HCT116 (cell line): ENCODE data around the gene CRIP1. TPM values are rescaled to one million over a fixed set of nuclear protein-coding genes. Genes with fewer than 3 reads are reported as not detected.

Experiments
- ATAC-seq: fragments of 200-7000 bp; cut with Tn5 transposase; 2 replicates; pipeline ENCODE4 v1.9.1; 2020; ENCODE audit warnings: mild to moderate bottlenecking, moderate library complexity
- BruUV-seq: library from RNA; stranded (reverse); fragments of 400-500 nt; replicated peaks from 2 replicates; lab custom pipeline; 2021; lab: Mats Ljungman, UMichigan
- CTCF ChIA-PET: fragments of 300-600 bp; sonication (Branson Sonifier 250); formaldehyde crosslinking; loops from one replicate; lab custom pipeline; 2021; ENCODE audit warnings: antibody characterized with exemption; lab: Charles Lee
- POLR2A ChIA-PET: fragments of 300-600, 350-600 bp; sonication (Branson Sonifier 250); formaldehyde crosslinking; loops from one replicate; lab custom pipeline; 2021; ENCODE audit warnings: antibody characterized with exemption; lab: Charles Lee
- RAD21 ChIA-PET, 2 experiments: fragments of 300-600 bp; sonication (Branson Sonifier 250); formaldehyde crosslinking; loops; one replicate each; lab custom pipeline; 2023; ENCODE audit warnings: low total read pairs in 2 of 2; ENCODE audit not compliant: uncharacterized antibody in 2 of 2, unreplicated experiment in 2 of 2, low non-redundant PET in 1 of 2; lab: Charles Lee
- DNase-seq: peaks from one replicate; pipeline ENCODE4 v3.0.0-alpha.2; 2010; ENCODE audit warnings: low read depth, low spot score
- H2AFZ ChIP-seq: fragments of 200-600 bp; shearing (Covaris generic), sonication (generic); 2 replicates; pipeline ENCODE4 v1.6.1; 2017; ENCODE audit warnings: low read depth, mixed run types, mixed read lengths, antibody characterized with exemption, low read length; ENCODE audit not compliant: poor library complexity, severe bottlenecking
- H3K27ac ChIP-seq: 2 replicates; pipeline ENCODE4 v1.5.1; 2012; ENCODE audit warnings: low read depth, low read length
- H3K27me3 ChIP-seq: fragments of 200-600 bp; sonication (generic); 2 replicates; pipeline ENCODE4 v1.6.1; 2016; ENCODE audit warnings: mixed run types, low read length, mixed read lengths; ENCODE audit not compliant: insufficient read depth
- H3K36me3 ChIP-seq, 2 experiments: fragments of 200-500 bp in 1 of 2; fragments of 200-600 bp in 1 of 2; sonication (Bioruptor generic) in 1 of 2; sonication (generic) in 1 of 2; 2 replicates each; pipeline versions ENCODE4 v1.5.1 to v1.6.1; 2014 to 2016; ENCODE audit warnings: low read length in 2 of 2, inconsistent platforms in 1 of 2, mixed read lengths in 1 of 2, mixed run types in 1 of 2; ENCODE audit not compliant: insufficient read depth in 2 of 2, control insufficient read depth in 1 of 2
- H3K4me1 ChIP-seq, 2 experiments: fragments of 200-600 bp in 1 of 2; sonication (generic) in 1 of 2; 2 replicates each; pipeline versions ENCODE4 v1.5.1 to v1.6.1; 2012 to 2017; ENCODE audit warnings: low read length in 2 of 2, inconsistent platforms in 1 of 2, mild to moderate bottlenecking in 1 of 2, mixed read lengths in 1 of 2, mixed run types in 1 of 2, moderate library complexity in 1 of 2; ENCODE audit not compliant: insufficient read depth in 2 of 2, control insufficient read depth in 1 of 2
- H3K4me2 ChIP-seq: fragments of 200-600 bp; sonication (generic); 2 replicates; pipeline ENCODE4 v1.6.1; 2017; ENCODE audit warnings: mixed run types, low read length, mixed read lengths
- H3K4me3 ChIP-seq, 2 experiments: fragments of 200-600 bp in 1 of 2; sonication (generic) in 1 of 2; replicated peaks in 1 of 2; 2 replicates each; pipeline ENCODE4 v1.5.1; 2011 to 2016; ENCODE audit warnings: low read length in 2 of 2, control low read depth in 1 of 2, low read depth in 1 of 2, mild to moderate bottlenecking in 1 of 2, mixed read lengths in 1 of 2, mixed run types in 1 of 2
- H3K79me2 ChIP-seq: fragments of 200-600 bp; sonication (generic); 2 replicates; pipeline ENCODE4 v1.6.1; 2017; ENCODE audit warnings: mild to moderate bottlenecking, mixed run types, low read length, moderate library complexity, mixed read lengths; ENCODE audit not compliant: insufficient read depth
- H3K9ac ChIP-seq: fragments of 200-600 bp; sonication (generic); 2 replicates; pipeline ENCODE4 v1.6.1; 2016; ENCODE audit warnings: low read length, mixed read lengths
- H3K9me2 ChIP-seq: fragments of 200-600 bp; sonication (generic), shearing (Covaris generic); 2 replicates; pipeline ENCODE4 v1.6.1; 2017; ENCODE audit warnings: mixed run types, mild to moderate bottlenecking, moderate library complexity; ENCODE audit not compliant: insufficient read depth
- H3K9me3 ChIP-seq, 2 experiments: fragments of 200-500 bp in 1 of 2; fragments of 200-600 bp in 1 of 2; sonication (Bioruptor generic) in 1 of 2; sonication (generic) in 1 of 2; 2 replicates each; pipeline ENCODE4 v1.6.1; 2014 to 2017; ENCODE audit warnings: low read length in 2 of 2, mixed read lengths in 2 of 2, inconsistent platforms in 1 of 2, low read depth in 1 of 2, mild to moderate bottlenecking in 1 of 2, mixed run types in 1 of 2, moderate library complexity in 1 of 2; ENCODE audit not compliant: control insufficient read depth in 1 of 2, insufficient read depth in 1 of 2
- H4K20me1 ChIP-seq: fragments of 200-600 bp; sonication (generic), shearing (Covaris generic); 2 replicates; pipeline ENCODE4 v1.6.1; 2017; ENCODE audit warnings: mixed run types, mild to moderate bottlenecking, moderate library complexity; ENCODE audit not compliant: insufficient read depth
- CBX3 ChIP-seq: IDR thresholded peaks from 2 replicates; pipeline ENCODE4 v1.6.1; 2012; ENCODE audit warnings: low read depth
- EGR1 ChIP-seq: IDR thresholded peaks from 2 replicates; pipeline ENCODE4 v1.6.1; 2012; ENCODE audit warnings: low read depth
- EZH2 ChIP-seq: fragments of 200-600 bp; sonication (generic); IDR thresholded peaks from 2 replicates; pipeline ENCODE4 v1.6.1; 2017; ENCODE audit warnings: antibody characterized with exemption, mixed run types
- FOSL1 ChIP-seq: IDR thresholded peaks from 2 replicates; pipeline ENCODE4 v1.6.1; 2012; ENCODE audit warnings: low read depth
- POLR2A ChIP-seq: IDR thresholded peaks from 2 replicates; pipeline ENCODE4 v1.7.0; 2011; ENCODE audit warnings: borderline replicate concordance; ENCODE audit not compliant: insufficient read depth, insufficient read length; ENCODE audit errors: extremely low read depth
- POLR2AphosphoS5 ChIP-seq: IDR thresholded peaks from 2 replicates; pipeline ENCODE4 v1.6.1; 2011; ENCODE audit warnings: mild to moderate bottlenecking, low read depth, low read length, moderate library complexity
- RAD21 ChIP-seq: IDR thresholded peaks from 2 replicates; pipeline ENCODE4 v1.6.1; 2012; ENCODE audit warnings: low read depth, mild to moderate bottlenecking
- SIN3A ChIP-seq: IDR thresholded peaks from 2 replicates; pipeline ENCODE4 v1.6.1; 2012; ENCODE audit warnings: low read depth
- SRF ChIP-seq: IDR thresholded peaks from 2 replicates; pipeline ENCODE4 v1.6.1; 2012; ENCODE audit warnings: low read depth
- TCF7L2 ChIP-seq: IDR thresholded peaks from 2 replicates; pipeline ENCODE4 v1.7.0; 2011; ENCODE audit warnings: borderline replicate concordance, inconsistent platforms; ENCODE audit not compliant: insufficient read depth, insufficient read length; ENCODE audit errors: extremely low read depth
- ZFX ChIP-seq: fragments of 450-650 bp; IDR thresholded peaks from 2 replicates; pipeline ENCODE4 v1.6.1; 2017
- ZNF274 ChIP-seq: fragments of 200-500 bp; sonication (Bioruptor generic); IDR thresholded peaks from 2 replicates; pipeline ENCODE4 v1.6.1; 2014; ENCODE audit warnings: mild to moderate bottlenecking, low read depth, low read length, inconsistent platforms
- intact Hi-C: fragments of 100-400 bp; cut with micrococcal nuclease; formaldehyde crosslinking; loops from 2 replicates; pipeline ENCODE4 v1.10.0; 2022
- total RNA-seq: library from RNA; stranded (reverse); gene quantifications from one replicate; pipeline ENCODE4 v1.2.1, GENCODE V29; 2021; ENCODE audit not compliant: unreplicated experiment
- TF ChIP-seq, protein P1 (sequence below): IDR thresholded peaks from 2 replicates; pipeline ENCODE4 v1.6.1; 2012
- TF ChIP-seq, protein P2 (sequence below): IDR thresholded peaks from 2 replicates; pipeline ENCODE4 v1.6.1; 2012
- TF ChIP-seq, protein P3 (sequence below): IDR thresholded peaks from 2 replicates; pipeline ENCODE4 v1.6.1; 2012; ENCODE audit warnings: low read depth
- TF ChIP-seq, protein P4 (sequence below): IDR thresholded peaks from 2 replicates; pipeline ENCODE4 v1.6.1; 2011; ENCODE audit warnings: mild to moderate bottlenecking, low read length, moderate library complexity; ENCODE audit not compliant: insufficient replicate concordance; ENCODE audit errors: extremely low read depth

The CRIP1 gene
- total RNA-seq, 1 experiment from 2014 or later, result 260 TPM

DNA sequence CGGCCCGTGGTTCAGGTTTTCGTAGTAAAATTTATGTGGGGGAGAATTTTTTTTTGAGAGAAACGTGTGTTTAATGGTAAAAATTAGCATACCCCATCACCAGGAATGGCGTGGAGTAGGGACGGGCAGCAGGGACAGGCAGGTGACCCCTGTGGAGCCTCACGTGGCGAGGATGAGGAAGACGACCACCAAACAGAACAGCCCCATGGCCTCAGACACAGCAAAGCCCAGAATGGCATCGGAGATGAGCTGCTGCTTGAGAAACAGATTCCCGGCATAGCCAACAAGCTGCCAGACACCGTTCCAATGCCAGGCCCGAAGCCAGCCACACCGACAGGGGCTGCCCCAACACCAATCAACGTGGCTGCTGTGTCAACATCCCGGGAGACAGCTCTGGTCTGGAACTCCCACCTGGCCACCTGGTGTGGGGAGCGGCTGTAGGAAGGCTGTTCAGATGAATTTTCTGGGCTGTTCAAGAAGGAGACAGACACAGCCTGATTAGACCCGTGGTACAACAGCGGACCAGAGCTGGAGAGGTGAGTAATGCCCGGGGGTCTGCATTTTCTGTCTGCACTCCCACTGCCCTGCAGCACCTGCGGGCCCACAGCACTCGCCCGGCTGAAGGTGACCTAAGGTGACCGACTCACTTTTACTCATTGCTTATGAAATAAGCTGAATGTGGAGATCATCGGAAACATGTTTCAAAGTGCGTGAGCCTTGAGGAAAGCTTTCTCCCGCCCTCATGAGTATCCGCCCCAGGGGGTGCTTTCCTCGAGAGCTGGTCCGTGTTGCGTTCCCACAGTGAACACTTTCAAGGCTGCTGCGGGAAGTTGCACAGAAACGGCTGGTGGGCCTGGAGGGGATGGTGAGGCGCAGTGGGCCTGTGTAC, 50.2 kb downstream of the CRIP1 start:
- intact Hi-C loops, result loop anchor here (5.0 to 10.0 kb wide), 2 partner anchors 410 to 618 kb away; no protein-coding TSS in a partner anchor
- Histone ChIP-seq H3K36me3 (no peaks in the 10 kb centered on the region), H3K79me2 (no peaks in the 10 kb centered on the region), H4K20me1 (no peaks in the 10 kb centered on the region), H3K27me3 (no peaks in the 10 kb centered on the region), H3K27ac (no peak overlapping the region), H2AFZ (no peak overlapping the region), H3K4me3 (no peak overlapping the region), H3K4me1 (peaks cover 0 to 3% of the 10 kb centered on the region in 2 experiments; a peak in 1 of 4 replicates), H3K9me3 (no peaks in the 10 kb centered on the region), H3K4me2 (no peak overlapping the region), H3K9ac (no peak overlapping the region), H3K9me2 (no peaks in the 10 kb centered on the region)
- ChIA-PET RAD21 (no interaction called here), CTCF (interaction anchor here (0.8 to 1.9 kb wide), 3 partner anchors 9 to 56 kb away, joined by 4 to 7 read pairs (median 5); no protein-coding TSS in a partner anchor), POLR2A (no interaction called here)
- ATAC-seq, result no peak
- no TSS peak for BruUV-seq
- TF ChIP-seq ZNF274, result no peak
- no peak for TF ChIP-seq RAD21
- TF ChIP-seq CBX3, result no peak
- no peak for TF ChIP-seq EGR1
- TF ChIP-seq, protein P1, sequence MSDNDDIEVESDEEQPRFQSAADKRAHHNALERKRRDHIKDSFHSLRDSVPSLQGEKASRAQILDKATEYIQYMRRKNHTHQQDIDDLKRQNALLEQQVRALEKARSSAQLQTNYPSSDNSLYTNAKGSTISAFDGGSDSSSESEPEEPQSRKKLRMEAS, result no peak
- TF ChIP-seq SIN3A, result no peak
- no peak for TF ChIP-seq FOSL1
- no peak for TF ChIP-seq EZH2
- TF ChIP-seq, protein P2, sequence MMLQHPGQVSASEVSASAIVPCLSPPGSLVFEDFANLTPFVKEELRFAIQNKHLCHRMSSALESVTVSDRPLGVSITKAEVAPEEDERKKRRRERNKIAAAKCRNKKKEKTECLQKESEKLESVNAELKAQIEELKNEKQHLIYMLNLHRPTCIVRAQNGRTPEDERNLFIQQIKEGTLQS, result no peak
- TF ChIP-seq, protein P3, sequence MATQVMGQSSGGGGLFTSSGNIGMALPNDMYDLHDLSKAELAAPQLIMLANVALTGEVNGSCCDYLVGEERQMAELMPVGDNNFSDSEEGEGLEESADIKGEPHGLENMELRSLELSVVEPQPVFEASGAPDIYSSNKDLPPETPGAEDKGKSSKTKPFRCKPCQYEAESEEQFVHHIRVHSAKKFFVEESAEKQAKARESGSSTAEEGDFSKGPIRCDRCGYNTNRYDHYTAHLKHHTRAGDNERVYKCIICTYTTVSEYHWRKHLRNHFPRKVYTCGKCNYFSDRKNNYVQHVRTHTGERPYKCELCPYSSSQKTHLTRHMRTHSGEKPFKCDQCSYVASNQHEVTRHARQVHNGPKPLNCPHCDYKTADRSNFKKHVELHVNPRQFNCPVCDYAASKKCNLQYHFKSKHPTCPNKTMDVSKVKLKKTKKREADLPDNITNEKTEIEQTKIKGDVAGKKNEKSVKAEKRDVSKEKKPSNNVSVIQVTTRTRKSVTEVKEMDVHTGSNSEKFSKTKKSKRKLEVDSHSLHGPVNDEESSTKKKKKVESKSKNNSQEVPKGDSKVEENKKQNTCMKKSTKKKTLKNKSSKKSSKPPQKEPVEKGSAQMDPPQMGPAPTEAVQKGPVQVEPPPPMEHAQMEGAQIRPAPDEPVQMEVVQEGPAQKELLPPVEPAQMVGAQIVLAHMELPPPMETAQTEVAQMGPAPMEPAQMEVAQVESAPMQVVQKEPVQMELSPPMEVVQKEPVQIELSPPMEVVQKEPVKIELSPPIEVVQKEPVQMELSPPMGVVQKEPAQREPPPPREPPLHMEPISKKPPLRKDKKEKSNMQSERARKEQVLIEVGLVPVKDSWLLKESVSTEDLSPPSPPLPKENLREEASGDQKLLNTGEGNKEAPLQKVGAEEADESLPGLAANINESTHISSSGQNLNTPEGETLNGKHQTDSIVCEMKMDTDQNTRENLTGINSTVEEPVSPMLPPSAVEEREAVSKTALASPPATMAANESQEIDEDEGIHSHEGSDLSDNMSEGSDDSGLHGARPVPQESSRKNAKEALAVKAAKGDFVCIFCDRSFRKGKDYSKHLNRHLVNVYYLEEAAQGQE, result no peak
- TF ChIP-seq, protein P4, sequence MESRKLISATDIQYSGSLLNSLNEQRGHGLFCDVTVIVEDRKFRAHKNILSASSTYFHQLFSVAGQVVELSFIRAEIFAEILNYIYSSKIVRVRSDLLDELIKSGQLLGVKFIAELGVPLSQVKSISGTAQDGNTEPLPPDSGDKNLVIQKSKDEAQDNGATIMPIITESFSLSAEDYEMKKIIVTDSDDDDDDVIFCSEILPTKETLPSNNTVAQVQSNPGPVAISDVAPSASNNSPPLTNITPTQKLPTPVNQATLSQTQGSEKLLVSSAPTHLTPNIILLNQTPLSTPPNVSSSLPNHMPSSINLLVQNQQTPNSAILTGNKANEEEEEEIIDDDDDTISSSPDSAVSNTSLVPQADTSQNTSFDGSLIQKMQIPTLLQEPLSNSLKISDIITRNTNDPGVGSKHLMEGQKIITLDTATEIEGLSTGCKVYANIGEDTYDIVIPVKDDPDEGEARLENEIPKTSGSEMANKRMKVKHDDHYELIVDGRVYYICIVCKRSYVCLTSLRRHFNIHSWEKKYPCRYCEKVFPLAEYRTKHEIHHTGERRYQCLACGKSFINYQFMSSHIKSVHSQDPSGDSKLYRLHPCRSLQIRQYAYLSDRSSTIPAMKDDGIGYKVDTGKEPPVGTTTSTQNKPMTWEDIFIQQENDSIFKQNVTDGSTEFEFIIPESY, result no peak
- TF ChIP-seq ZFX, result no peak
- no peak for TF ChIP-seq SRF
- TF ChIP-seq POLR2A, result no peak
- TF ChIP-seq TCF7L2, result no peak
- TF ChIP-seq POLR2AphosphoS5, result no peak
- DNase-seq, result no peak
